Measurements from ENCODE around the gene ZNF536. TPM values are rescaled to one million over a fixed set of nuclear protein-coding genes. Genes with fewer than 3 reads are reported as not detected.

The ZNF536 gene
- total RNA-seq, 6 donors from 2014 or later: 0.34 to 0.78 (median 0.71) TPM; not detected in 2

DNA sequence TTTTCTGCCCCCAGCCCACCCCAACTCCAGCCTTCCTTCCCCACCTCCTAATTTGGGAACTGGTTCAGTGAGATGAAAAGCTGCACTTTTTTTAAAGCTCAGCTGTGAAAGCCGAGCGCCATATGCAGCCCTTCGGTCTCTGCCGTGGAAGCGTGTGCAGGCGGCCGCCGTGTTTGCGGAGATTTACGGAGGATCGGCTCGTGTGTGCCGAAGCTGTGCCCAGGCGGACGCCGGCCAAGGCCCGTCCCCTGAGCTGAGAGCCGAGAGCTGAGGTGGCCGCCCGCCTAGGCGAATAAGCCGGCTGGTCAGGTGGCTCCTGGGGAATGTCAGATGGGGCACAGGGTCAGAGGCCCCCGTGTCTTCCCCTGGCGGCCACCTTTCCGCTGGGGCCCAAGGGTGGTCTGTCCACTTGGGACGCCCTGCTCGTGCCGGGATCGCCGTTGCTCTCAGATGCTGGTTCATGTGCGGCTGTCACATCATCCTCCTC lies 78.7 kb downstream of the ZNF536 start:
- DNase-seq: peak in 1 of 2 donors; percentile 74

DNA sequence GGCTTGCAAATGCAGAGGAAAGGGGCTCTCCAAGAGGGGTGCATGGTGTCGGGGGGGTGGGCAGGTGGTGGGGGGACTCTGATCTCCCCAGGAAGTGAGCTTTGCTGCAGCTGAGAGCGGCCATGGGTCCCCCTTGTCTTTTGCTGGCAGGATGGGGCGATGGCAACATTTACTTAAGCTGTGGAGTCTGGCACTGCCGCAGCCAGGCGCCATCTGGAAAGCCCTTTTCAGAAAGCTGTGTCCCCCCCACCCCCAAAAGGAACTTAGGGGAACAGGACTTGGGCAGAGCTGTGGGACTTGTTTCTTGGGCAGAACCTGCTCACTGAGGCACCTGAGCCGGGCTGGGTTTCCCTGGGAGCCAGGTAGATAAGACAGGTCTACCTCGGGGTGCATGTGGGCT lies 80.7 kb downstream of the ZNF536 start:
- TF ChIP-seq, protein P1, sequence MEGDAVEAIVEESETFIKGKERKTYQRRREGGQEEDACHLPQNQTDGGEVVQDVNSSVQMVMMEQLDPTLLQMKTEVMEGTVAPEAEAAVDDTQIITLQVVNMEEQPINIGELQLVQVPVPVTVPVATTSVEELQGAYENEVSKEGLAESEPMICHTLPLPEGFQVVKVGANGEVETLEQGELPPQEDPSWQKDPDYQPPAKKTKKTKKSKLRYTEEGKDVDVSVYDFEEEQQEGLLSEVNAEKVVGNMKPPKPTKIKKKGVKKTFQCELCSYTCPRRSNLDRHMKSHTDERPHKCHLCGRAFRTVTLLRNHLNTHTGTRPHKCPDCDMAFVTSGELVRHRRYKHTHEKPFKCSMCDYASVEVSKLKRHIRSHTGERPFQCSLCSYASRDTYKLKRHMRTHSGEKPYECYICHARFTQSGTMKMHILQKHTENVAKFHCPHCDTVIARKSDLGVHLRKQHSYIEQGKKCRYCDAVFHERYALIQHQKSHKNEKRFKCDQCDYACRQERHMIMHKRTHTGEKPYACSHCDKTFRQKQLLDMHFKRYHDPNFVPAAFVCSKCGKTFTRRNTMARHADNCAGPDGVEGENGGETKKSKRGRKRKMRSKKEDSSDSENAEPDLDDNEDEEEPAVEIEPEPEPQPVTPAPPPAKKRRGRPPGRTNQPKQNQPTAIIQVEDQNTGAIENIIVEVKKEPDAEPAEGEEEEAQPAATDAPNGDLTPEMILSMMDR (IDR thresholded peaks at IDR 0.05): no peak
- no peak for TF ChIP-seq POLR2AphosphoS5 (IDR thresholded peaks at IDR 0.05)
- no peak for TF ChIP-seq POLR2A (IDR thresholded peaks at IDR 0.05)
- TF ChIP-seq EP300 (IDR thresholded peaks at IDR 0.05): no peak
- Histone ChIP-seq H3K27me3 (no peaks in the 10 kb centered on the region), H3K4me1 (peaks cover 0 to 7% (median 1%) of the 10 kb centered on the region in 4 donors), H3K27ac (no peak overlapping the region), H3K9me3 (no peaks in the 10 kb centered on the region), H3K36me3 (no peaks in the 10 kb centered on the region), H3K4me3 (no peak overlapping the region)
- 87 to 88% methylated on average over 6 to 7 of the region's 7 CpGs for WGBS, 2 donors
- ATAC-seq (ENCODE audit: low FRiP score in 2 of 2) (no peak), DNase-seq (no peak)

More for the DNA sequence above, 78.7 kb downstream of the ZNF536 start:
- Histone ChIP-seq H3K27me3 (no peaks in the 10 kb centered on the region), H3K4me1 (peaks cover 0 to 7% (median 1%) of the 10 kb centered on the region in 4 donors), H3K36me3 (no peaks in the 10 kb centered on the region), H3K27ac (no peak overlapping the region), H3K9me3 (no peaks in the 10 kb centered on the region), H3K4me3 (peak overlapping the region in 3 of 4 donors; percentile 19 to 40 (median 34))
- peak; percentile 7 to 54 for ATAC-seq (ENCODE audit: low FRiP score in 2 of 2)
- TF ChIP-seq, protein P1 (IDR thresholded peaks at IDR 0.05): no peak
- TF ChIP-seq POLR2AphosphoS5 (IDR thresholded peaks at IDR 0.05): no peak
- no peak for TF ChIP-seq POLR2A (IDR thresholded peaks at IDR 0.05)
- TF ChIP-seq EP300 (IDR thresholded peaks at IDR 0.05): no peak
- WGBS, 2 donors: 40 to 73% methylated on average over 19 to 31 of the region's 31 CpGs

DNA sequence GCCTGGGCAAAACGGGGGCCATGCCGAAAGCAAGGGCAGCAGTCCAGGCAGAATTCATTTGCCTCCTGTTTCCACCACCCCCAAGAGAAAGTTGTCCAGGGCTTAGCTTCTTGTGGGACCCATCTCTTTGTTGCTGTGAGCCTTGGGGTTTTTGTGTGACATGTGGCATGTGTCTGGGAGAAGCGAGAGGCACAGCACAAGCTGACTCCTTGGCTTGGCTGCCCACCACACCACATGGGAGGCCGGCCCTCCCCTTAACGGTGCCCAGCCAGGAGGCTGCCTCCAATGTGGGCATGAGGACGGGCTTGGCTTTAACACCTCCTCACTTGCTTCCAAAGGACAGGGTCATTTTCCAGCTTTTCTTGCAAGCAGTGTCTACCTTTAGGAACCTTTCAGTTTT lies 81.6 kb downstream of the ZNF536 start:
- H3K27me3 ChIP-seq: no peaks in the 10 kb centered on the region
- DNase-seq: peak in 1 of 2 donors; percentile 33
- H3K4me1 ChIP-seq: peaks cover 0 to 7% (median 1%) of the 10 kb centered on the region in 4 donors
- H3K9me3 ChIP-seq: no peaks in the 10 kb centered on the region
- no peak overlapping the region for H3K4me3 ChIP-seq
- no peak for TF ChIP-seq EP300 (IDR thresholded peaks at IDR 0.05)
- TF ChIP-seq, protein P1 (IDR thresholded peaks at IDR 0.05): no peak
- TF ChIP-seq POLR2A (IDR thresholded peaks at IDR 0.05): no peak
- no peak for TF ChIP-seq POLR2AphosphoS5 (IDR thresholded peaks at IDR 0.05)
- H3K27ac ChIP-seq: no peak overlapping the region
- H3K36me3 ChIP-seq: no peaks in the 10 kb centered on the region
- 84% methylated on average over 5 to 6 of the region's 6 CpGs for WGBS, 2 donors
- no peak for ATAC-seq (ENCODE audit: low FRiP score in 2 of 2)

DNA sequence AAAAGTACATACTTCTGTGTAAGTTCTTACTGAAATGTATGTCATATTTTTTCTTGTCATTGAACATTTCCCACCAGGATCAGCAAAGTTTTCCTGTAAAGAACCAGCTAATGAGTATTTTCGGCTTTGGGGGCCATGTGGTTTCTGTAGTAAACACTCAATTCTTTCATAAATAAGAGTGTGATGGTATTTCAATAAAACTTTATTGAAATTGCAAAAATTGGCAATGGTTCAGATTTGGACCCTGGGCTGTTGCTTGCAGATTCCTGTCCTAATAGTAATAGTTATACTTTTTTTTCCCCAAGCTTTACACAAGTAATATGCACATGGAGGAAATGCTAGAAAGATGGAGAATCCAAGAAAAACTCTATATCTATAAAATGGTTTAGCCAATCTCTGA lies 83.7 kb downstream of the ZNF536 start:
- ATAC-seq (ENCODE audit: low FRiP score in 2 of 2) (no peak), DNase-seq (no peak)
- no peak overlapping the region for H3K27ac ChIP-seq
- H3K4me1 ChIP-seq: no peaks in the 10 kb centered on the region
- WGBS, 2 donors: 89 to 91% methylated on average over 1 of the region's 1 CpG
- H3K27me3 ChIP-seq: no peaks in the 10 kb centered on the region
- TF ChIP-seq, protein P1 (IDR thresholded peaks at IDR 0.05): no peak
- TF ChIP-seq POLR2AphosphoS5 (IDR thresholded peaks at IDR 0.05) (no peak), POLR2A (IDR thresholded peaks at IDR 0.05) (no peak), EP300 (IDR thresholded peaks at IDR 0.05) (no peak)
- H3K36me3 ChIP-seq: no peaks in the 10 kb centered on the region
- H3K4me3 ChIP-seq: no peak overlapping the region
- no peaks in the 10 kb centered on the region for H3K9me3 ChIP-seq

DNA sequence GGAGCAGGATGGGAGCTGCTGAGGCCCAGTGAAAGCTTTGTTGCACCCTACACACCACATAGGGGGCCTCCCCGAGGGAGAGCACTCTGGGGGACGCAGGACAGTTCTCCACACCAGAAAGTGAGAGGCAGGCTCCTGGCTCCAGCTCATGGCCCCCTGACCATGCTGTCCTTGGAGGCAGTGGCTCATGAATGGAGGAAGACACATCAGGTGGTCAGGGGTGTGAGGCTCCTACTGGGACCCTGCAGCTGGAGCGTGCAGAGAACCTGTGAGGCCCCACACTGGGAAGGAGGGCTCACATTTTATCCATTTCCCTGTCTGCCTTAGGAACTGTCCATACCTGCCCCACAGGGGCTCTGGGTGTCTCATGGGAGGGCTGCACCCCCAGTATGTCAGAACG lies 85.3 kb downstream of the ZNF536 start:
- Histone ChIP-seq H3K27ac (no peak overlapping the region), H3K4me3 (no peak overlapping the region), H3K9me3 (no peaks in the 10 kb centered on the region), H3K4me1 (no peaks in the 10 kb centered on the region), H3K36me3 (no peaks in the 10 kb centered on the region), H3K27me3 (no peaks in the 10 kb centered on the region)
- no peak for DNase-seq
- WGBS, 2 donors: 67 to 79% methylated on average over 2 to 4 of the region's 4 CpGs
- no peak for TF ChIP-seq POLR2AphosphoS5 (IDR thresholded peaks at IDR 0.05)
- TF ChIP-seq, protein P1 (IDR thresholded peaks at IDR 0.05): no peak
- no peak for ATAC-seq (ENCODE audit: low FRiP score in 2 of 2)
